HPDE6-E6E7 (cell line): Measurements from ENCODE around the gene SYPL2.
A peak's percentile ranks its signal among the peaks of the same experiment; 100 is the strongest.
"Not testable (repeated sequence)": the region's sequence is repeated elsewhere in the genome, so short reads cannot be mapped to it uniquely, and the experiment has no call there.

Experiments used
- DNase-seq: peaks from one replicate; pipeline ENCODE4 v3.0.0; 2011; ENCODE audit warnings: missing footprints; ENCODE audit errors: extremely low spot score

The SYPL2 gene

DNA sequence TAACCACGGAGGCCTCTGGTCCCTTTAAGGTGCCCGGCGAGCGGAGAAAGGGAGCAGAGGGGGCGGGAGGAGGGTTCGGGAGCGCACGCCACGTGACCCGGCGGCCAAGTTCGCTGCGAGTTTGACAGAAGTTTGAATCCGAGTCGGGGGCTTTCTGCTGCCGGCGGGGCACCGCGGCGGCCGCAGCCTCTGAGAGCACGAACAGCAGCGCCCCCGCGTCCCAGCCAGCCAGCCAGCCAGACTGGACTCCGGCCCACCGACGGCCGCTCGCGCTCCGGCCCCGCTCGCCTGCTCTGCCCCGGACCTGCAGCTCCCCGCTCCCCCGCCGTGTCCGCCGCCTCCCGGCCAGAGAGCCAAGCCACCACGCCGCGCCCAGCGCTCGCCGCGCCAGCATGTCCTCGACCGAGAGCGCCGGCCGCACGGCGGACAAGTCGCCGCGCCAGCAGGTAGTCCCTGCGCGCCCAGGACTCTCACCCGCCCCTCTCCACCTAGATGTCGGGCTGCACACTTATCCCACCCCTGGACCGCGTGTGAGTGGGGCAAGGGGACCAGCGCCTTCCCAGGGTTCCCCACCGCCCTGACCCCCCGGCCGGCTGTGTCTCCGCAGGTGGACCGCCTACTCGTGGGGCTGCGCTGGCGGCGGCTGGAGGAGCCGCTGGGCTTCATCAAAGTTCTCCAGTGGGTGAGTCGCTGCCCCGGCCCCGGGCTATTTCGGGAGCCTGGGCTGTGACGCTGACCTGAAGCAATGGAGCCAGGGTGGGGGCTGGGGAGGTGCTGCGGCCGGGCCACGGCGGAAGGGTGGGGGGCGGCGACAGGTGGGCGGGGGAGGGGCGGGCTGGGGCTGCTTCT is at the start of gene SYPL2:
TSS of gene SYPL2 (plus strand) at position 95 of the 849 bp plus-strand sequence. CDS start at position 393, 298 bp downstream.
- no peak for DNase-seq

GRCh38 chr1:109423498-109423897 is 42.8 kb upstream of the SYPL2 start:
- no peak for DNase-seq

- DNase-seq: peak; percentile 42
These were observed 40.7 kb upstream of the SYPL2 start for GRCh38 chr1:109425391-109426280.

GRCh38 chr1:109426281-109427170 is 39.8 kb upstream of the SYPL2 start, which contains the start of gene PSMA5:
Gene PSMA5, minus strand, starts transcription at chr1:109426448. Its CDS starts 118 bp downstream, at chr1:109426330.
- DNase-seq: peak; percentile 95

GRCh38 chr1:109427171-109427467 is 39.2 kb upstream of the SYPL2 start:
- no peak for DNase-seq

GRCh38 chr1:109432336-109432735 is 34.0 kb upstream of the SYPL2 start:
- no peak for DNase-seq

GRCh38 chr1:109433322-109433721 is 33.0 kb upstream of the SYPL2 start:
- DNase-seq: no peak

GRCh38 chr1:109434484-109434883 is 31.9 kb upstream of the SYPL2 start:
- DNase-seq: no peak

- DNase-seq: peak; percentile 4
These were observed 27.5 kb upstream of the SYPL2 start for GRCh38 chr1:109438798-109439297.

DNA sequence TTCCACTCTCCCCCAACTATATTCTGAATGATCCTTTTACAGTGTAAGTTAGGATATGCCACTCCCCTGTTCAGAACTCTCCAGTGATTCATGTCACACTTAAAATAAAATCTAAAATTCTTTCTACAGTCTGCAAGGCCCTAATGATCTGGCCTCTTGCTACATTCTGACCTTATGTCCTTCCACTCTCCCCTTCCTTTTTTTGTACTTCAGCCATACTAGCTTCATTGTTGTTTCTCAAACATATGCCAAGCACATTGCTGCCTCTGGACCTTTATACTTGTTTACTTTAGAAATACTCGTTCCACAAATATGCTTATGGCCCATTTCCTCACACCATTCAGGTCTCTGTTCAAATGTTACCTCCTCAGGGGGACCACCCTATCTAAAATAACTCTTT is 25.3 kb upstream of the SYPL2 start:
- DNase-seq: no peak

- no peak for DNase-seq
These were observed 22.9 kb upstream of the SYPL2 start for GRCh38 chr1:109443476-109443875.

- no peak for DNase-seq
These were observed 22.0 kb upstream of the SYPL2 start for GRCh38 chr1:109444346-109444745.

- DNase-seq: not testable (repeated sequence)
These were observed 20.2 kb upstream of the SYPL2 start for GRCh38 chr1:109445949-109446695.

DNA sequence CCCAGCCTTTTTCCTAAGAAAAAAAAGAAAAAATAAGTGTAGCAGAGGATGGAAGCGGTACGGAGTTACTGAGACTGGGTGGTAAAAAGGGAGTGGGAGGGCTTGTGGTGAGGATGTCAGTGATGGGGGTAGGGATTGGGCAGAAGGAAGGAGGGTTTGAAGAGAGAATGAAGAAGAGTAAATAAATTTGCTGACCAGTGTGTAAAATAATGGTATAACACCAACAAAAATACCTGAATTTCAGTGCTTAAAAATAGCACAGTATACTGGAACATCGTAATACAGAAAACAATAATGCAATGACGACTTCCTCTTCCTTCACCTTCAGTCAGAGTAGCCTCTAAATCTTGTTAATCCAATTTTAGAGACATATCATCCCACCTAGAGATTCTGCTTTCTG is 18.8 kb upstream of the SYPL2 start:
- no peak for DNase-seq

DNA sequence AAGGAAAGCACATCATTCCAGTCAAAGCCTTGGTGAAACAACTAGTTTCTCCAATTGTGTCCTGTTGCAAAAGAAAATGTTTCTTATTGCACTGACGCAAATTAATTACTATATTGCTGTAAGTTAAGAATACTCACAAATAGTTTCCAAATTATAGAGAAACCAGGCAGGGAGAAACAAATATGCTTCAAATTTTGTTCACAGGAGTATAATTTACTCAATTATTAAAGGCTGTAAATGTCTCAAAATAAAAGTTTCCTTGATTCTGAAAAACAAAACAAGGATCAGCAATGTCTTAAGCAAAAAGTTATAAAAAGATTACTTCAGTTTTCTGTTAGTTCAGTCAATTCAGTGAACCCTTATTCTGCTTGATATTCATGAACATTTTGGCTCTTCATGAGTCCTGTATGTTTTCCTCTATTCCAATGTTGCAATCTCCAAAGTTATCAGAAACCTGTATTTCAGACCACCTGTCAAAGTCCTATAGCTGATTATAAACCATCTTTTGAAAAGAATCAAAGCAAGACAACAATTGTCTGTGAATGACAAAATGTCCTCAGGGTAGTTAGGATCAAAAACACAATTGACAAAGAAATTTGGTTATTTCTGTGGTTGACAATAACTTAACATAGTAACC is 11.7 kb upstream of the SYPL2 start:
- no peak for DNase-seq

GRCh38 chr1:109457819-109458218 is 8.5 kb upstream of the SYPL2 start:
- no peak for DNase-seq

DNA sequence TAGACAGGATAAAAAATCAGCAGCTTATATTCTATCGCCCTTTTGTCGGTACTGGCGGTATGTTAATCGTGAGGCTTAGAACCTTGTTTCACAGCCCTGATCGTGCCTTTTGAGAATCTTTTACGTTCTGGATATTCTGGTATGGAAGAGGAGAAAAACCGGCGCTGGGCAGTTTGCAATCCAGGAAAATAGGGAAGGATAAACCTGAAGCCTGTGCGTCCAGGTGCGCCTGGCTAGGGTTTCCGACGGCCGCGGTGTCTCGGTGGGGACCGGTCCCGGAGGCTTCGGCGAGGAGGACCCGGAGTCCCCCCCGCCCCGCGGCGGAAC is 258 bp upstream of the SYPL2 start:
- no peak for DNase-seq

DNA sequence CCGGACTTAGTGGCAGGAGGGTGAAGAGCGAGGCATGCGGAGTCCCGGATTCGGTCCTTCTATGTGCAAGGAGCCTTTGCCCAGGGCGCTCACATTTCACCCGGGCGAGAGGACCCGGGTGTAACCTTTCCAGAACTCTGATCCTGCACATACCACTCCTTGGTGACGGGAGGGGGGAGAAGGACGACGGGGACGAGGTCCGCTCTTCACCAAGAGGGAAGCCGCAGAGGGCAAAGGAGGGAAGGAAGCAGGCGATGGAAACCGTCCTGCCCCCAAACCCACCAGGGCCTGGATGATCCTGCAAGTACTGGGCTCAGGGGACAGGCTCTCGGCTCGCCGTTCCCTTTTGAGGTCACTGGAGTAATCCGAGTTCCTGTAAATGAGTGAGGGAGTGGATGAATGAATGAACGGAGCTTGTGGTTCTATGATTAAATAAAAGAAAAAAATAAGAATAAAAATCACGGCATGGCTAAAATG is 993 bp downstream of the SYPL2 start:
- DNase-seq: no peak

GRCh38 chr1:109468061-109468460 is 1.7 kb downstream of the SYPL2 start:
- no peak for DNase-seq

DNA sequence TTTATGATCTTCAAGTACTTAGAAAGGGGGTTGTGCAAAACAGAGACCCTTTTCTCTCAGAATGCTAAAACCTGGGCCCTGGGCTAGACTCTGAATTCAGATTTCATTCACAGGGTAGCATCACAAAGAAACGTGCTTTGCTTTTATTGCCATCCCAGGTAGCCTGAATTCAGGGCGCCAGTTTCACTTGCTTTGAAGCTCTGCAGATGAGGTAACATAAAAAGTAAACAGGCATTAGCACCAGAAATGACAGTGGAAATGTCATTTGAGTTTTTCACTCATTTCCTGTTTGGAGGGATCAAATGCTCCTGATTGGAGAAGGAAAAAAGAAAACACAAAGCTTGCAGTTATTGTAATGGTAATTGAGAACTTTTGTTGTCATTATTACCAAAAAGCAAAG is 2.6 kb downstream of the SYPL2 start:
- no peak for DNase-seq
